ENCODE data around the gene SRPRB. TPM values are rescaled to one million over a fixed set of nuclear protein-coding genes. Genes with fewer than 3 reads are reported as not detected.

Gene SRPRB
- total RNA-seq, 1 experiment from 2014 or later = 73.5 TPM

DNA sequence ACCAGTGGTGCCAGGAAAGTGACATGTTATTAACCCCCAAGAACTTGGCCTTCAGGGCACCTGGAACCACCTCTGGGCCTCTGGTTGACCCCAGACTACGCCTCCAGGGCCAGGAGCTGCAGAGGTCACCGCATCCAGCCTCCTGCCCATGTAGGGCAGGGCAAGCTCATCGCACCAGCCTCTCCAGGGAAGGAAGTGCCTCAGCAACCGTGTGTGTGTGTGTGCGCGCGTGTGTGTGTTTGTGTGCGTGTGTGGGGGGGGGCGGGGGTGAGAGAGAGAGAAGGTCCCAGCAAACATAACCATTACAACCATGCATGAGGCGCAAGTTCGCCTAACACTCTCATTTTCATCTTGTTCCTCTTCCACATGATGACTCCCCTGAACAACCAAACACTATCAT is 58.3 kb downstream of the SRPRB start:
- H3K36me3 ChIP-seq (ENCODE audit: control insufficient read depth, insufficient read depth, low read length) = no peaks in the 10 kb centered on the region
- H3K4me3 ChIP-seq (ENCODE audit: low read depth in 2 of 2, low read length in 2 of 2) = no peak overlapping the region
- TF ChIP-seq SIN3A (IDR thresholded peaks at IDR 0.05; ENCODE audit: borderline replicate concordance, insufficient read depth, low read depth, low read length) (no peak), REST (IDR thresholded peaks at IDR 0.05; ENCODE audit: insufficient read depth in 1 of 2, low read depth in 2 of 2, low read length in 1 of 2) (no peak), POLR2AphosphoS5 (IDR thresholded peaks at IDR 0.05; ENCODE audit: low read depth, low read length) (no peak), TCF7L2 (IDR thresholded peaks at IDR 0.05; ENCODE audit: low read depth, low read length) (no peak)
- TF ChIP-seq, protein P1, sequence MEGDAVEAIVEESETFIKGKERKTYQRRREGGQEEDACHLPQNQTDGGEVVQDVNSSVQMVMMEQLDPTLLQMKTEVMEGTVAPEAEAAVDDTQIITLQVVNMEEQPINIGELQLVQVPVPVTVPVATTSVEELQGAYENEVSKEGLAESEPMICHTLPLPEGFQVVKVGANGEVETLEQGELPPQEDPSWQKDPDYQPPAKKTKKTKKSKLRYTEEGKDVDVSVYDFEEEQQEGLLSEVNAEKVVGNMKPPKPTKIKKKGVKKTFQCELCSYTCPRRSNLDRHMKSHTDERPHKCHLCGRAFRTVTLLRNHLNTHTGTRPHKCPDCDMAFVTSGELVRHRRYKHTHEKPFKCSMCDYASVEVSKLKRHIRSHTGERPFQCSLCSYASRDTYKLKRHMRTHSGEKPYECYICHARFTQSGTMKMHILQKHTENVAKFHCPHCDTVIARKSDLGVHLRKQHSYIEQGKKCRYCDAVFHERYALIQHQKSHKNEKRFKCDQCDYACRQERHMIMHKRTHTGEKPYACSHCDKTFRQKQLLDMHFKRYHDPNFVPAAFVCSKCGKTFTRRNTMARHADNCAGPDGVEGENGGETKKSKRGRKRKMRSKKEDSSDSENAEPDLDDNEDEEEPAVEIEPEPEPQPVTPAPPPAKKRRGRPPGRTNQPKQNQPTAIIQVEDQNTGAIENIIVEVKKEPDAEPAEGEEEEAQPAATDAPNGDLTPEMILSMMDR (IDR thresholded peaks at IDR 0.05) = no peak
- ATAC-seq (no peak), DNase-seq (ENCODE audit: low read depth, low spot score) (no peak)
- no peaks in the 10 kb centered on the region for H3K9me3 ChIP-seq (ENCODE audit: control insufficient read depth, insufficient read depth, low read depth, low read length)
- H3K4me1 ChIP-seq (ENCODE audit: control insufficient read depth, insufficient read depth, low read length) = no peaks in the 10 kb centered on the region
- ChIA-PET POLR2A (no interaction called here), CTCF (no interaction called here)
- intact Hi-C loops (cut with micrococcal nuclease; ENCODE audit: unreplicated experiment) = no loop called here
- H3K27ac ChIP-seq (ENCODE audit: low read length) = no peak overlapping the region
- BruUV-seq (replicated peaks) = no TSS peak
- in situ Hi-C loops (cut with HindIII; ENCODE audit: low pct_unique_long_range_greater_than_20kb, low sequenced_read_pairs) = no loop called here
- H3K27me3 ChIP-seq (ENCODE audit: control insufficient read depth, insufficient read depth, low read length) = no peaks in the 10 kb centered on the region

- Histone ChIP-seq H3K27me3 (ENCODE audit: control insufficient read depth, insufficient read depth, low read length) (no peaks in the 10 kb centered on the region), H3K36me3 (ENCODE audit: control insufficient read depth, insufficient read depth, low read length) (no peaks in the 10 kb centered on the region), H3K9me3 (ENCODE audit: control insufficient read depth, insufficient read depth, low read depth, low read length) (no peaks in the 10 kb centered on the region), H3K4me1 (ENCODE audit: control insufficient read depth, insufficient read depth, low read length) (no peaks in the 10 kb centered on the region), H3K4me3 (ENCODE audit: low read depth in 2 of 2, low read length in 2 of 2) (no peak overlapping the region), H3K27ac (ENCODE audit: low read length) (no peak overlapping the region)
- ATAC-seq (no peak), DNase-seq (ENCODE audit: low read depth, low spot score) (no peak)
- ChIA-PET CTCF (no interaction called here), POLR2A (no interaction called here)
- in situ Hi-C loops (cut with HindIII; ENCODE audit: low pct_unique_long_range_greater_than_20kb, low sequenced_read_pairs) = no loop called here
- TF ChIP-seq REST (IDR thresholded peaks at IDR 0.05; ENCODE audit: insufficient read depth in 1 of 2, low read depth in 2 of 2, low read length in 1 of 2) = no peak
- intact Hi-C loops (cut with micrococcal nuclease; ENCODE audit: unreplicated experiment) = no loop called here
- no TSS peak for BruUV-seq (replicated peaks)
These were observed 59.0 kb downstream of the SRPRB start for GRCh38 chr3:133864616-133865015.

All from Panc1 (cell line).